Measurements from ENCODE around the gene SOX12. TPM values are rescaled to one million over a fixed set of nuclear protein-coding genes. Genes with fewer than 3 reads are reported as not detected.

SOX12 gene
- total RNA-seq, 1 donor from 2014 or later = 9.8 TPM

GRCh38 chr20:364905-365794 is 39.8 kb downstream of the SOX12 start:
- H3K36me3 ChIP-seq = no peaks in the 10 kb centered on the region
- H3K4me1 ChIP-seq = peaks cover 23% of the 10 kb centered on the region
- no peaks in the 10 kb centered on the region for H3K27me3 ChIP-seq (ENCODE audit: low read depth)
- no peak overlapping the region for H3K27ac ChIP-seq
- intact Hi-C loops (cut with DNase I) = no loop called here
- DNase-seq (no peak), ATAC-seq (no peak)
- no peak overlapping the region for H3K4me3 ChIP-seq
- TF ChIP-seq CTCF (IDR thresholded peaks at IDR 0.05) = no peak
- no peaks in the 10 kb centered on the region for H3K9me3 ChIP-seq

GRCh38 chr20:366041-366718 is 40.8 kb downstream of the SOX12 start:
- DNase-seq = no peak
- no peak overlapping the region for H3K4me3 ChIP-seq
- no peaks in the 10 kb centered on the region for H3K9me3 ChIP-seq
- no peak for ATAC-seq
- H3K4me1 ChIP-seq = peaks cover 30% of the 10 kb centered on the region
- TF ChIP-seq CTCF (IDR thresholded peaks at IDR 0.05) = no peak
- no peak overlapping the region for H3K27ac ChIP-seq
- H3K27me3 ChIP-seq (ENCODE audit: low read depth) = no peaks in the 10 kb centered on the region
- intact Hi-C loops (cut with DNase I) = no loop called here
- no peaks in the 10 kb centered on the region for H3K36me3 ChIP-seq

GRCh38 chr20:366719-367485 is 41.5 kb downstream of the SOX12 start:
- intact Hi-C loops (cut with DNase I) = no loop called here
- no peak for TF ChIP-seq CTCF (IDR thresholded peaks at IDR 0.05)
- no peaks in the 10 kb centered on the region for H3K9me3 ChIP-seq
- ATAC-seq (no peak), DNase-seq (no peak)
- H3K27me3 ChIP-seq (ENCODE audit: low read depth) = no peaks in the 10 kb centered on the region
- no peaks in the 10 kb centered on the region for H3K36me3 ChIP-seq
- H3K4me3 ChIP-seq = no peak overlapping the region
- no peak overlapping the region for H3K27ac ChIP-seq
- H3K4me1 ChIP-seq = peaks cover 37% of the 10 kb centered on the region

- DNase-seq (no peak), ATAC-seq (no peak)
- no peaks in the 10 kb centered on the region for H3K27me3 ChIP-seq (ENCODE audit: low read depth)
- H3K4me1 ChIP-seq = peaks cover 39% of the 10 kb centered on the region
- H3K27ac ChIP-seq = no peak overlapping the region
- TF ChIP-seq CTCF (IDR thresholded peaks at IDR 0.05) = no peak
- intact Hi-C loops (cut with DNase I) = no loop called here
- no peaks in the 10 kb centered on the region for H3K9me3 ChIP-seq
- no peak overlapping the region for H3K4me3 ChIP-seq
- no peaks in the 10 kb centered on the region for H3K36me3 ChIP-seq
Measured at GRCh38 chr20:367486-367887, 42.1 kb downstream of the SOX12 start.

GRCh38 chr20:368915-369314 is 43.6 kb downstream of the SOX12 start:
- Histone ChIP-seq H3K9me3 (no peaks in the 10 kb centered on the region), H3K27me3 (ENCODE audit: low read depth) (no peaks in the 10 kb centered on the region), H3K4me1 (peaks cover 39% of the 10 kb centered on the region), H3K4me3 (no peak overlapping the region), H3K27ac (no peak overlapping the region), H3K36me3 (no peaks in the 10 kb centered on the region)
- DNase-seq (no peak), ATAC-seq (no peak)
- intact Hi-C loops (cut with DNase I) = no loop called here
- no peak for TF ChIP-seq CTCF (IDR thresholded peaks at IDR 0.05)
